Endothelial cell (in vitro differentiated cells): Measurements from ENCODE around the gene BLOC1S1. TPM values are rescaled to one million over a fixed set of nuclear protein-coding genes. Genes with fewer than 3 reads are reported as not detected.
A peak's percentile ranks its signal among the peaks of the same experiment; 100 is the strongest.

Experiments used
- DNase-seq: peaks from one replicate; pipeline ENCODE4 v3.0.0; 2021; ENCODE audit warnings: low spot score
- H3K27ac Mint-ChIP-seq: one replicate; pipeline ENCODE4 v1.8.0; 2021; ENCODE audit warnings: mixed read lengths, inconsistent platforms; ENCODE audit not compliant: unreplicated experiment
- H3K27me3 Mint-ChIP-seq: one replicate; pipeline ENCODE4 v1.8.0; 2021; ENCODE audit warnings: mild to moderate bottlenecking, moderate library complexity, mixed read lengths, inconsistent platforms; ENCODE audit not compliant: unreplicated experiment
- H3K36me3 Mint-ChIP-seq: one replicate; pipeline ENCODE4 v1.8.0; 2021; ENCODE audit warnings: mild to moderate bottlenecking, low read depth, mixed read lengths, inconsistent platforms; ENCODE audit not compliant: unreplicated experiment
- H3K4me1 Mint-ChIP-seq: one replicate; pipeline ENCODE4 v1.8.0; 2021; ENCODE audit warnings: mild to moderate bottlenecking, mixed read lengths, inconsistent platforms; ENCODE audit not compliant: unreplicated experiment
- H3K4me3 Mint-ChIP-seq: one replicate; pipeline ENCODE4 v1.8.0; 2021; ENCODE audit warnings: mild to moderate bottlenecking, mixed read lengths, inconsistent platforms; ENCODE audit not compliant: unreplicated experiment
- H3K9me3 Mint-ChIP-seq: one replicate; pipeline ENCODE4 v1.8.0; 2021; ENCODE audit warnings: mixed read lengths, inconsistent platforms; ENCODE audit not compliant: unreplicated experiment
- total RNA-seq: library from RNA; stranded (reverse); fragmentation: NEBNext Ultra II Directional; extraction: Animal tissue kit (Norgen Biotek cat#: 25700); gene quantifications from one replicate; pipeline ENCODE4 v1.2.1, GENCODE V29; 2021; ENCODE audit not compliant: unreplicated experiment
- TF ChIP-seq, protein P1 (sequence below): fragments of 200-600 bp; sonication (generic); IDR thresholded peaks from one replicate; pipeline ENCODE4 v1.5.0; 2021; ENCODE audit warnings: antibody characterized with exemption; ENCODE audit not compliant: unreplicated experiment

Gene BLOC1S1
- total RNA-seq, 1 donor from 2014 or later: 66.5 TPM

DNA sequence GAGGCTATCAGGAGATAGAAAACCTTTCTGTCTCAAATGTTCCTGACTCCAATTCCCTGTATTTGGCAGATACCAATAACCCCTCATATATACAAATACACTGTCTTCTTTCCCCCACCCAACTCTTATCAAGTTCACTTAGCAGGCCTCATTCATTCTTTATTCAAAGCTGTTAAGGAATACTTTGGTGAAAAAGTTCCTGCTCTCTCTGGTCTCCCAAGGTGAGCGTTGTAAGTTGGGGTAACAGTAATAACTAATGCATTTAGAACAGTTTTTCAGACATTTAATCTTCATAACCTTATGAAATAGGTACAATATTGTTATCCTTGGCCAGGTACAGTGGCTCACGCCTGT is 23.2 kb downstream of the BLOC1S1 start:
- no peaks in the 10 kb centered on the region for H3K36me3 Mint-ChIP-seq
- peak overlapping the region; percentile 85 for H3K27ac Mint-ChIP-seq
- peaks cover 8% of the 10 kb centered on the region for H3K27me3 Mint-ChIP-seq
- no peak for DNase-seq
- TF ChIP-seq, protein P1, sequence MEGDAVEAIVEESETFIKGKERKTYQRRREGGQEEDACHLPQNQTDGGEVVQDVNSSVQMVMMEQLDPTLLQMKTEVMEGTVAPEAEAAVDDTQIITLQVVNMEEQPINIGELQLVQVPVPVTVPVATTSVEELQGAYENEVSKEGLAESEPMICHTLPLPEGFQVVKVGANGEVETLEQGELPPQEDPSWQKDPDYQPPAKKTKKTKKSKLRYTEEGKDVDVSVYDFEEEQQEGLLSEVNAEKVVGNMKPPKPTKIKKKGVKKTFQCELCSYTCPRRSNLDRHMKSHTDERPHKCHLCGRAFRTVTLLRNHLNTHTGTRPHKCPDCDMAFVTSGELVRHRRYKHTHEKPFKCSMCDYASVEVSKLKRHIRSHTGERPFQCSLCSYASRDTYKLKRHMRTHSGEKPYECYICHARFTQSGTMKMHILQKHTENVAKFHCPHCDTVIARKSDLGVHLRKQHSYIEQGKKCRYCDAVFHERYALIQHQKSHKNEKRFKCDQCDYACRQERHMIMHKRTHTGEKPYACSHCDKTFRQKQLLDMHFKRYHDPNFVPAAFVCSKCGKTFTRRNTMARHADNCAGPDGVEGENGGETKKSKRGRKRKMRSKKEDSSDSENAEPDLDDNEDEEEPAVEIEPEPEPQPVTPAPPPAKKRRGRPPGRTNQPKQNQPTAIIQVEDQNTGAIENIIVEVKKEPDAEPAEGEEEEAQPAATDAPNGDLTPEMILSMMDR: peak; percentile 28
- H3K9me3 Mint-ChIP-seq: no peaks in the 10 kb centered on the region
- peaks cover 17% of the 10 kb centered on the region for H3K4me1 Mint-ChIP-seq
- H3K4me3 Mint-ChIP-seq: no peak overlapping the region

GRCh38 chr12:55741931-55742680 is 26.3 kb downstream of the BLOC1S1 start:
- TF ChIP-seq, protein P1: no peak
- no peaks in the 10 kb centered on the region for H3K36me3 Mint-ChIP-seq
- H3K4me3 Mint-ChIP-seq: peak overlapping the region; percentile 88
- H3K27me3 Mint-ChIP-seq: peaks cover 8% of the 10 kb centered on the region
- no peaks in the 10 kb centered on the region for H3K9me3 Mint-ChIP-seq
- peak overlapping the region; percentile 82 for H3K27ac Mint-ChIP-seq
- DNase-seq: no peak
- H3K4me1 Mint-ChIP-seq: peaks cover 38% of the 10 kb centered on the region

DNA sequence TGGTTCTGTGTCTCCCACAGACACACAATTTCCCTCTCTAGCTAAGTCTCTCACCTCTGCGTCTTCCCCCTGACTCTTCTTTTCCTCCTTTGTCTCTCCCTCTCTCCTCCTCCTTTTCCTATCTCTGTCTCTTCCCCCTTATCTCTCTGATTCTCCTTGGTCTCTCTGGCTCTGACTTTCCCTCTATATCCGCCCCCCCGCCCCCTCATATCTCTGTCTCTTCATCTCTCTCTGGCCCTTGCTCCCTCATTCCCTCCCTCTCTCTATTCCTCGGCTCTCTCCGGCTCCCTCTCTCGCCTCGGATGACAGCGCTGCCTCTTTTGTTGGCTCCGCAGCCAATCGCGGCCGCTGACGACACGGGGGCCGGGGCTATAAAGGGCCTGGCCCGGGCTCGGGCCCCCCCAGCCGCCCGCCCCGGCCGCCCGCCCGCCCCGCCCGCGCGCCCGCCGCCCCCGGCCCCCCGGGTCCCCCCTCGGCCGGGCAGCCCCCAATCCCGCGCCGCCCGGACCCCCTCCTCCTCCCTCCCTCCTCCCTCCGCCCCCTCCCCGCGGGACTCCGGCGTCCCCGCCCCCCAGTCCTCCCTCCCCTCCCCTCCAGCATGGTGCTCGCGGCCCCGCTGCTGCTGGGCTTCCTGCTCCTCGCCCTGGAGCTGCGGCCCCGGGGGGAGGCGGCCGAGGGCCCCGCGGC is 27.0 kb downstream of the BLOC1S1 start, which contains the start of gene GDF11:
GDF11 (plus strand) TSS at position 404 of the 687 bp plus-strand sequence; CDS start at position 599, 195 bp downstream.
- Mint-ChIP-seq H3K36me3 (no peaks in the 10 kb centered on the region), H3K9me3 (no peaks in the 10 kb centered on the region), H3K27me3 (peaks cover 8% of the 10 kb centered on the region), H3K27ac (peak within 1 kb of the TSS; percentile 82), H3K4me3 (peak within 1 kb of the TSS; percentile 88), H3K4me1 (peaks cover 30% of the 10 kb centered on the region)
- peak; percentile 67 for DNase-seq
- TF ChIP-seq, protein P1: no peak

DNA sequence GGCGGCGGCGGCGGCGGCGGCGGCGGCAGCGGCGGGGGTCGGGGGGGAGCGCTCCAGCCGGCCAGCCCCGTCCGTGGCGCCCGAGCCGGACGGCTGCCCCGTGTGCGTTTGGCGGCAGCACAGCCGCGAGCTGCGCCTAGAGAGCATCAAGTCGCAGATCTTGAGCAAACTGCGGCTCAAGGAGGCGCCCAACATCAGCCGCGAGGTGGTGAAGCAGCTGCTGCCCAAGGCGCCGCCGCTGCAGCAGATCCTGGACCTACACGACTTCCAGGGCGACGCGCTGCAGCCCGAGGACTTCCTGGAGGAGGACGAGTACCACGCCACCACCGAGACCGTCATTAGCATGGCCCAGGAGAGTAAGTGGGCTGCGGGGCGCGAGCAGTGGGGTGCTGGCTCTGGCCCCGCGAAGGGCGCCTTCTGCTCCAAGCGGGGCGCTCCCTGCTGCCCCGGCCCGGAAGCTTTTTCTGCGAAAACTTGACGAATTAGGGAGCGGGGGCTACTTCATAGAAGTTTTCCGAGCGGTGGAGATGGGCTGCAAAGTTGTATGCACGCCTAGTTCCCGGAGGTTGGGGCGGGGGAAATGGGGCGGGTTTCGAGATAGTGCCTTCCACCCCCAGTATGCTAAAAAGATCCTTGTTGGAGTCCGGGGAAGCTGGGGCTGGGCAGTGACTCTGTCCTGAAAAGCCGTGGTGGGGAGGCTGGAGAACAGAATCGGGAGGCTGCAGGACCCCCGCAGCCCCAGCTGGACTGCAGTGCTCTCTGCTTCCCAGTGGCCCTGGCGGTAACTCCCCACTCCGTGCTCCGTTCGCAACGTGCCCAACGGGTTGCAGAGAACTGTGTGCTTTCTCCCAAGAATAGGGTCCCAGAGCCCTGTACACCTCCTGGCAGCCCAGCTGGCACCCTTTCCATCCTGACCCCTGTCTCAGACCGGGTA is 27.8 kb downstream of the BLOC1S1 start:
- Mint-ChIP-seq H3K9me3 (no peaks in the 10 kb centered on the region), H3K4me3 (peak overlapping the region; percentile 87), H3K27ac (no peak overlapping the region), H3K36me3 (no peaks in the 10 kb centered on the region), H3K27me3 (peaks cover 8% of the 10 kb centered on the region), H3K4me1 (peaks cover 27% of the 10 kb centered on the region)
- TF ChIP-seq, protein P1: no peak
- peak; percentile 52 for DNase-seq
